Chondrocyte (in vitro differentiated cells): ENCODE data around the gene ERO1A. TPM values are rescaled to one million over a fixed set of nuclear protein-coding genes. Genes with fewer than 3 reads are reported as not detected.

Experiments used
- DNase-seq: peaks from one replicate; pipeline ENCODE4 v3.0.0; 2021; ENCODE audit warnings: mixed read lengths, low spot score
- H3K27ac Mint-ChIP-seq: one replicate; pipeline ENCODE4 v1.8.0; 2021; ENCODE audit warnings: mild to moderate bottlenecking, moderate library complexity, mixed read lengths; ENCODE audit not compliant: unreplicated experiment
- H3K27me3 Mint-ChIP-seq: 2 replicates; pipeline ENCODE4 v1.8.0; 2021; ENCODE audit warnings: low read depth, mixed read lengths
- H3K36me3 Mint-ChIP-seq: 2 replicates; pipeline ENCODE4 v1.8.0; 2021; ENCODE audit warnings: low read depth, mixed read lengths
- H3K4me1 Mint-ChIP-seq: 2 replicates; pipeline ENCODE4 v1.8.0; 2021; ENCODE audit warnings: low read depth, mild to moderate bottlenecking, mixed read lengths
- H3K4me3 Mint-ChIP-seq: one replicate; pipeline ENCODE4 v1.8.0; 2021; ENCODE audit warnings: mild to moderate bottlenecking, moderate library complexity, mixed read lengths; ENCODE audit not compliant: unreplicated experiment
- H3K9me3 Mint-ChIP-seq: 2 replicates; pipeline ENCODE4 v1.8.0; 2021; ENCODE audit warnings: low read depth, mixed read lengths
- long read RNA-seq: library from polyadenylated mRNA; stranded (forward); transcript quantifications from one replicate; pipeline ENCODE4 v2.0.0, GENCODE V29; 2021
- total RNA-seq: library from RNA; stranded (reverse); gene quantifications from 3 replicates; pipeline ENCODE4 v1.2.1, GENCODE V29; 2021
- TF ChIP-seq, protein P1 (sequence below): fragments of 200-600 bp; sonication (generic); IDR thresholded peaks from 2 replicates; pipeline ENCODE4 v1.5.0; 2021; ENCODE audit warnings: antibody characterized with exemption, mild to moderate bottlenecking, moderate library complexity

The ERO1A gene, protein sequence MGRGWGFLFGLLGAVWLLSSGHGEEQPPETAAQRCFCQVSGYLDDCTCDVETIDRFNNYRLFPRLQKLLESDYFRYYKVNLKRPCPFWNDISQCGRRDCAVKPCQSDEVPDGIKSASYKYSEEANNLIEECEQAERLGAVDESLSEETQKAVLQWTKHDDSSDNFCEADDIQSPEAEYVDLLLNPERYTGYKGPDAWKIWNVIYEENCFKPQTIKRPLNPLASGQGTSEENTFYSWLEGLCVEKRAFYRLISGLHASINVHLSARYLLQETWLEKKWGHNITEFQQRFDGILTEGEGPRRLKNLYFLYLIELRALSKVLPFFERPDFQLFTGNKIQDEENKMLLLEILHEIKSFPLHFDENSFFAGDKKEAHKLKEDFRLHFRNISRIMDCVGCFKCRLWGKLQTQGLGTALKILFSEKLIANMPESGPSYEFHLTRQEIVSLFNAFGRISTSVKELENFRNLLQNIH
- 43.9 to 59.1 TPM (median 58.7 TPM) in 3 replicates for total RNA-seq
- long read RNA-seq, partial matches to known transcripts, result 1 of 6 reads
- long read RNA-seq, other reads (novel, unspliced or antisense), result 5 of 6 reads

DNA sequence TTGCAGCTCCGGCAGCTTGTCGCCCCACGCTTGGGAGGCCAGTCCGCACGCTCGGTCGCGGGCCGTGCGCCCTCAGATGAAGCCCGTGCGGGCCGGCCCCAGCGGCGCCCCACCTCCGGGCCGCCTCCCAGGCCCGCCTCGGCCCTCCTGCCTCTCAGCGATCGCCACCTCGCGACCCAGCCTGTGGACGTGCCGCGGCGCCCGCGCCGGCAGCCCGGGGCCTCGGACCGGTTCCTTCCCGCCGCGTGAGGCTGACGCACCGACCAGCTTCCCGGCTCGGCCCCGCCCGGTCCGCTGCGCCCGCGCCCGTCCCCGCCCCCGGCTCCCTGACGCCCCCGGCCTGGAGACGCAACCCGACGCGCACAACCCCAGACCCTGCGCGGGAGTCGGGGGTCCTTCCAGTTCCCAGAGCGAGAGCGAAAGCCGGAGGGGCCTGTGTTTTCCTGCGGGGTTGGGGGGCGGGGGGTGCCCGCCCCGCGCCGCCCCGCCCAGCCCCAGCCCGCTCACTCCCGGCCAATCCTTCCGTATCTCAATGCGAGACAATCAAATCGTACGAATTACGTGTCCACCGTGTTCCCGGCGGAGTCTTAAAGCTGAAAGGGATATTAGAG, at the start of gene ERO1A:
TSS of gene ERO1A (minus strand) at position 78 of the 611 bp plus-strand sequence. CDS start at position 1, 77 bp downstream.
- DNase-seq, result no peak
- peak within 1 kb of the TSS; percentile 87 for H3K4me3 Mint-ChIP-seq
- no peaks in the 10 kb centered on the region for H3K27me3 Mint-ChIP-seq
- H3K4me1 Mint-ChIP-seq, result peaks cover 34% of the 10 kb centered on the region
- H3K36me3 Mint-ChIP-seq, result no peaks in the 10 kb centered on the region
- H3K9me3 Mint-ChIP-seq, result no peaks in the 10 kb centered on the region
- H3K27ac Mint-ChIP-seq, result peak within 1 kb of the TSS; percentile 96
- TF ChIP-seq, protein P1, sequence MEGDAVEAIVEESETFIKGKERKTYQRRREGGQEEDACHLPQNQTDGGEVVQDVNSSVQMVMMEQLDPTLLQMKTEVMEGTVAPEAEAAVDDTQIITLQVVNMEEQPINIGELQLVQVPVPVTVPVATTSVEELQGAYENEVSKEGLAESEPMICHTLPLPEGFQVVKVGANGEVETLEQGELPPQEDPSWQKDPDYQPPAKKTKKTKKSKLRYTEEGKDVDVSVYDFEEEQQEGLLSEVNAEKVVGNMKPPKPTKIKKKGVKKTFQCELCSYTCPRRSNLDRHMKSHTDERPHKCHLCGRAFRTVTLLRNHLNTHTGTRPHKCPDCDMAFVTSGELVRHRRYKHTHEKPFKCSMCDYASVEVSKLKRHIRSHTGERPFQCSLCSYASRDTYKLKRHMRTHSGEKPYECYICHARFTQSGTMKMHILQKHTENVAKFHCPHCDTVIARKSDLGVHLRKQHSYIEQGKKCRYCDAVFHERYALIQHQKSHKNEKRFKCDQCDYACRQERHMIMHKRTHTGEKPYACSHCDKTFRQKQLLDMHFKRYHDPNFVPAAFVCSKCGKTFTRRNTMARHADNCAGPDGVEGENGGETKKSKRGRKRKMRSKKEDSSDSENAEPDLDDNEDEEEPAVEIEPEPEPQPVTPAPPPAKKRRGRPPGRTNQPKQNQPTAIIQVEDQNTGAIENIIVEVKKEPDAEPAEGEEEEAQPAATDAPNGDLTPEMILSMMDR, result peak; percentile 29

DNA sequence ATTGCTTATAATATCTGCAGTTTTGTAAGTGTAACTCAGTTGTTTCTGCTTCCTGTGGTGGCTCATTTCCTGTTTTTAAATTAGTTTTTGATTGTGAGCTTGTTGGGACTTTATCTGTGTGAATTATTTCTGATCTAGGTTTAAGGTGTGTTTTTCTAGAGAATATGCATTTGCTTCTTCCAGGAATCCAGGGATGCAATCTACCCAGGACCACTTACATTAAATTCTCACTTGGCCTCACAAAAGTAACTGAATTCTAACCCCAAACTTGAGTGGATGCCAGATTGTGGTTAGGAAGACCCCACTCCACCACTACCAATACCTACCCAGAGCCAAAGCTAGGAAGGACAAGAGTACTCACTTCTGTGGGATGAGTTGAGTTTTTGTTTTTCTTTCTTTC, 46.5 kb upstream of the ERO1A start:
- TF ChIP-seq, protein P1, result no peak
- Mint-ChIP-seq H3K27me3 (no peaks in the 10 kb centered on the region), H3K27ac (peak overlapping the region; percentile 10), H3K36me3 (peaks cover 1% of the 10 kb centered on the region), H3K4me1 (peaks cover 23% of the 10 kb centered on the region), H3K9me3 (no peaks in the 10 kb centered on the region), H3K4me3 (no peak overlapping the region)
- no peak for DNase-seq

DNA sequence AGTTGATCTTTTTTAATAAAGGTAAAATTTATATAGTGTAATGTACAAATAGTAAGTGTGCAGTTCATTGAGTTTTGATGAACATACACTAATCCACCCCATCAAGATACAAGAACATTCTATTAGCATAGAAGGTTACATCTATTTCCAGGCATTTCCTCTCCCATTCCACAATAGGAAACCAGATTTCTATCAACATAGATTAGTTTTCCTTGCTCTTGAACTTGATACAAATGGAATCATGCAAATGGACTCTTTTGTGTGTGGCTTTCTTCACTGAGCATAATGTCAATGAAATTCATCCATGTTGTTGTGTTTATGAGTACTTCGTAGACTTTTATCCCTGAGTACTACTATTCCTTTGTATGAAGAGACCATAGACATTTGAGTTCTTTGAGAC, 45.4 kb upstream of the ERO1A start:
- H3K4me1 Mint-ChIP-seq, result peaks cover 31% of the 10 kb centered on the region
- no peaks in the 10 kb centered on the region for H3K36me3 Mint-ChIP-seq
- no peak overlapping the region for H3K4me3 Mint-ChIP-seq
- H3K27me3 Mint-ChIP-seq, result no peaks in the 10 kb centered on the region
- no peak for DNase-seq
- TF ChIP-seq, protein P1, result no peak
- H3K27ac Mint-ChIP-seq, result no peak overlapping the region
- H3K9me3 Mint-ChIP-seq, result no peaks in the 10 kb centered on the region

DNA sequence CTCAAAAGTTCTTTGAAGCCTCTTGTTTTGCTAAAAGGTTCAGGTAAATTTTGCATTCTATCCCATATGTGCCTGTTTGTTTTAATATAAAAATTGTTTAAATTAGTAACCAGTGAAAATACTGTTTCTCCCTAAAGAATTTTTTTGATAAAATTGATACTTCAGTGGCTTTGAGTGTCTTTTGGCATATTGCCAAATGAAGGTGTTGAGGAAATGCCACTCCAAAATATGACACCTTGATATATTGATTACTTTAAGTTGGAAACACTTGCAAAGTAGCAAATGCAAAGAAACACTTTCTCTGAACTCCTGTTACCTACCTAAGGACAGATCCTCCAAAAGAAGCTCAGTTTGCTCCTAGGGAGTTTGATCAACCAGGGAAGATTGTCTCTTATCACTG, 43.1 kb upstream of the ERO1A start:
- H3K27me3 Mint-ChIP-seq, result no peaks in the 10 kb centered on the region
- H3K4me3 Mint-ChIP-seq, result no peak overlapping the region
- H3K9me3 Mint-ChIP-seq, result no peaks in the 10 kb centered on the region
- TF ChIP-seq, protein P1, result no peak
- H3K4me1 Mint-ChIP-seq, result peaks cover 29% of the 10 kb centered on the region
- H3K27ac Mint-ChIP-seq, result no peak overlapping the region
- no peak for DNase-seq
- peaks cover 5% of the 10 kb centered on the region for H3K36me3 Mint-ChIP-seq

DNA sequence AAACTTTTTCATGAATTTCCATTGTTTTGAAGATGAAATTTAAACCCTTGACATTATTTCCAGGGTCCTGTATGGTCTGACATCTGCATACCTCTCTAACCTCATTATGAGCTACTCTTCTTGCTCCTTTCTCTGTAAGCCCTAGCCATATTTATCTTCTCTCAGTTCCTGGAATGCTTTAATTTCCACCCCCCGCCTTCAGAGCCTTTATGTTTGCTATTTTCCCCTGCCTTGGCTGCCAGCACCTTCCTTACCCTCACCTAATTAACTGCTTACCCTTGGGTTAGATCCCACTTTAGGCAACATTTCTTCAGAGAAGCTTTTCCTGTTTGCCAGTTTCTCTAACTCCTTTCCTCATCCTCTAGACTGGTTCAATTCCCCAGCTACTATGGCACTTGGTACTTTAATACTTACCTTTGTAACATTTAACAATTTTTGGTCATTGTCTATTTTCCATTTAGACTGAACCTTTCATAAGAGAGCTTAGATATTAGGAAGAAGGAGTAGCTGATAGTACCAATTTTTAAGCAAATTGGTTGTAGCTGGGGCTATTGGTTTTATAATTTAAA, 40.6 kb upstream of the ERO1A start:
- H3K4me1 Mint-ChIP-seq, result peaks cover 30% of the 10 kb centered on the region
- no peaks in the 10 kb centered on the region for H3K9me3 Mint-ChIP-seq
- no peak for DNase-seq
- H3K36me3 Mint-ChIP-seq, result peaks cover 6% of the 10 kb centered on the region
- TF ChIP-seq, protein P1, result no peak
- no peak overlapping the region for H3K4me3 Mint-ChIP-seq
- no peaks in the 10 kb centered on the region for H3K27me3 Mint-ChIP-seq
- H3K27ac Mint-ChIP-seq, result peak overlapping the region; percentile 15
